ENCODE results near the gene RPS19BP1. TPM values are rescaled to one million over a fixed set of nuclear protein-coding genes. Genes with fewer than 3 reads are reported as not detected.

Gene RPS19BP1
- polyA plus RNA-seq, 1 of the 3 experiments (the other 2 are of a cell fraction): 97.2 TPM

GRCh38 chr22:39520226-39521105, 12.1 kb downstream of the RPS19BP1 start, which contains the start of gene ATF4 (continued):
- TF ChIP-seq YY1 (IDR thresholded peaks at IDR 0.05; ENCODE audit: low read depth) (peak; percentile 87), POLR2AphosphoS5 (IDR thresholded peaks at IDR 0.05; ENCODE audit: low read depth, low read length) (peak; percentile 94), ELF1 (IDR thresholded peaks at IDR 0.05) (peak; percentile 59)
- TF ChIP-seq, protein P1, sequence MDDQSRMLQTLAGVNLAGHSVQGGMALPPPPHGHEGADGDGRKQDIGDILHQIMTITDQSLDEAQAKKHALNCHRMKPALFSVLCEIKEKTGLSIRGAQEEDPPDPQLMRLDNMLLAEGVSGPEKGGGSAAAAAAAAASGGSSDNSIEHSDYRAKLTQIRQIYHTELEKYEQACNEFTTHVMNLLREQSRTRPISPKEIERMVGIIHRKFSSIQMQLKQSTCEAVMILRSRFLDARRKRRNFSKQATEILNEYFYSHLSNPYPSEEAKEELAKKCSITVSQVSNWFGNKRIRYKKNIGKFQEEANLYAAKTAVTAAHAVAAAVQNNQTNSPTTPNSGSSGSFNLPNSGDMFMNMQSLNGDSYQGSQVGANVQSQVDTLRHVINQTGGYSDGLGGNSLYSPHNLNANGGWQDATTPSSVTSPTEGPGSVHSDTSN (IDR thresholded peaks at IDR 0.05): peak; percentile 43
- TF ChIP-seq, protein P2, sequence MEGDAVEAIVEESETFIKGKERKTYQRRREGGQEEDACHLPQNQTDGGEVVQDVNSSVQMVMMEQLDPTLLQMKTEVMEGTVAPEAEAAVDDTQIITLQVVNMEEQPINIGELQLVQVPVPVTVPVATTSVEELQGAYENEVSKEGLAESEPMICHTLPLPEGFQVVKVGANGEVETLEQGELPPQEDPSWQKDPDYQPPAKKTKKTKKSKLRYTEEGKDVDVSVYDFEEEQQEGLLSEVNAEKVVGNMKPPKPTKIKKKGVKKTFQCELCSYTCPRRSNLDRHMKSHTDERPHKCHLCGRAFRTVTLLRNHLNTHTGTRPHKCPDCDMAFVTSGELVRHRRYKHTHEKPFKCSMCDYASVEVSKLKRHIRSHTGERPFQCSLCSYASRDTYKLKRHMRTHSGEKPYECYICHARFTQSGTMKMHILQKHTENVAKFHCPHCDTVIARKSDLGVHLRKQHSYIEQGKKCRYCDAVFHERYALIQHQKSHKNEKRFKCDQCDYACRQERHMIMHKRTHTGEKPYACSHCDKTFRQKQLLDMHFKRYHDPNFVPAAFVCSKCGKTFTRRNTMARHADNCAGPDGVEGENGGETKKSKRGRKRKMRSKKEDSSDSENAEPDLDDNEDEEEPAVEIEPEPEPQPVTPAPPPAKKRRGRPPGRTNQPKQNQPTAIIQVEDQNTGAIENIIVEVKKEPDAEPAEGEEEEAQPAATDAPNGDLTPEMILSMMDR (IDR thresholded peaks at IDR 0.05): no peak

DNA sequence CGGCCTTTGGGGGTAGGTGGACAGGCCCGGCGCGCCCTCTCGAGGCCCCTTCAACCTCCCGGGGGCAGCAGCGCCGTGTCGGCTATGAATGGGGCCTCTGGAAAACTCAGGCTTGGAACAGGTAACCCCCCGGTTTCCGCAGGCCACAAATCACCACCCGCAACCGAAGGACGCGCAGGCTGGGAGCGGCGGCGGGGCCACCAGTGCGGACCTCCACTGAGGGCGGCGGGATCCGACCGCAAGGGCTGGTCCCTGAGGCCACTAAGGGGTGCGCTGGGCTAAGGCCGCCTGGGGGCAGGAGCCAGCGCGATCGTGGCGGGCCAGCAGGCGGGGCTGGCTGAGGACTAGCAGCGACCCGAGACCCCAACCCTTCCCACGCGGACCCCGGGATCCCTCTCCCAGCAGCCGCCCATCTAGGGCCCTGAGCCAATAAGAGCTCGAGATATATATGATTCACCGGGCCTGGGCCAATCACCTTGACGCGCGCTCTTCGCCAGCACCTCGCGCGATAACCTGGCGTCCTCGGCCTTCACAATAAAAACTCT, 12.8 kb downstream of the RPS19BP1 start:
- Histone ChIP-seq H3K9me2 (no peaks in the 10 kb centered on the region), H3K9me3 (no peaks in the 10 kb centered on the region), H3K4me2 (peak overlapping the region; percentile 86), H3F3A (replicated peaks; ENCODE audit: insufficient read depth) (peaks cover 30% of the 10 kb centered on the region), H3K27me3 (ENCODE audit: insufficient read depth) (no peaks in the 10 kb centered on the region), H3K36me3 (replicated peaks in 1 of 2; ENCODE audit: control insufficient read depth in 1 of 2, insufficient read depth in 2 of 2, low read length in 1 of 2) (peaks cover 16 to 39% of the 10 kb centered on the region in 2 experiments), H3K4me1 (ENCODE audit: control insufficient read depth in 1 of 2, insufficient read depth in 2 of 2, low read depth in 1 of 2, low read length in 1 of 2) (peaks cover 8 to 21% of the 10 kb centered on the region in 2 experiments; a peak in 2 of 4 replicates), H3K9ac (peak overlapping the region; percentile 99), H3K27ac (ENCODE audit: low read depth in 2 of 2, low read length in 1 of 2) (peak overlapping the region; percentile 82 to 92), H3K79me2 (ENCODE audit: insufficient read depth) (peaks cover 47% of the 10 kb centered on the region), H2AFZ (ENCODE audit: low read depth) (peak overlapping the region; percentile 29; the same call in 1 of the 2 replicates), H4K20me1 (ENCODE audit: insufficient read depth) (peaks cover 39% of the 10 kb centered on the region), H3K4me3 (ENCODE audit: low read depth in 2 of 2, low read length in 1 of 2) (peak overlapping the region; percentile 70 to 76)
- DNase-seq: peak; percentile 91
- WGBS (ENCODE audit: low lambda C conversion rate): no CpG with 5 or more reads among the region's 47 CpGs
- ChIA-PET CTCF (interaction anchor here (0.7 to 1.9 kb wide), 3 partner anchors 9 to 120 kb away, joined by 3 to 7 read pairs (median 3); partner anchors contain the start of gene TAB1), POLR2A (interaction anchor here (0.5 to 1.7 kb wide), 9 partner anchors 9 to 201 kb away, joined by 3 to 14 read pairs (median 3); partner anchors contain the start of gene MIEF1)
- TF ChIP-seq, protein P2 (IDR thresholded peaks at IDR 0.05): peak; percentile 30; the same call in 1 of the 2 replicates
- TF ChIP-seq FOSL2 (IDR thresholded peaks at IDR 0.05; ENCODE audit: borderline replicate concordance, low read depth) (no peak), CHD2 (IDR thresholded peaks at IDR 0.05; ENCODE audit: low read length, partially characterized antibody) (peak; percentile 98), RAD21 (IDR thresholded peaks at IDR 0.05; ENCODE audit: low read length) (peak; percentile 17; the same call in 1 of the 2 replicates), RFX5 (IDR thresholded peaks at IDR 0.05; ENCODE audit: low read length) (peak; percentile 54; the same call in 1 of the 2 replicates), EP300 (IDR thresholded peaks at IDR 0.05; ENCODE audit: borderline replicate concordance in 1 of 2, low read depth in 1 of 2, low read length in 1 of 2) (no peak), ELF1 (IDR thresholded peaks at IDR 0.05) (no peak), MXI1 (IDR thresholded peaks at IDR 0.05; ENCODE audit: low read depth, low read length) (0 out of 2 replicates have a peak, but pooled peaks have one; percentile 35), YY1 (IDR thresholded peaks at IDR 0.05; ENCODE audit: low read depth) (no peak), SMC3 (IDR thresholded peaks at IDR 0.05; ENCODE audit: low read depth, low read length) (peak; percentile 15; the same call in 1 of the 2 replicates)
- TF ChIP-seq, protein P3, sequence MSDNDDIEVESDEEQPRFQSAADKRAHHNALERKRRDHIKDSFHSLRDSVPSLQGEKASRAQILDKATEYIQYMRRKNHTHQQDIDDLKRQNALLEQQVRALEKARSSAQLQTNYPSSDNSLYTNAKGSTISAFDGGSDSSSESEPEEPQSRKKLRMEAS (IDR thresholded peaks at IDR 0.05; ENCODE audit: low read depth): no peak
- TF ChIP-seq, protein P4, sequence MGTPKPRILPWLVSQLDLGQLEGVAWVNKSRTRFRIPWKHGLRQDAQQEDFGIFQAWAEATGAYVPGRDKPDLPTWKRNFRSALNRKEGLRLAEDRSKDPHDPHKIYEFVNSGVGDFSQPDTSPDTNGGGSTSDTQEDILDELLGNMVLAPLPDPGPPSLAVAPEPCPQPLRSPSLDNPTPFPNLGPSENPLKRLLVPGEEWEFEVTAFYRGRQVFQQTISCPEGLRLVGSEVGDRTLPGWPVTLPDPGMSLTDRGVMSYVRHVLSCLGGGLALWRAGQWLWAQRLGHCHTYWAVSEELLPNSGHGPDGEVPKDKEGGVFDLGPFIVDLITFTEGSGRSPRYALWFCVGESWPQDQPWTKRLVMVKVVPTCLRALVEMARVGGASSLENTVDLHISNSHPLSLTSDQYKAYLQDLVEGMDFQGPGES (IDR thresholded peaks at IDR 0.05; ENCODE audit: low read depth, low read length): 0 out of 2 replicates have a peak, but pooled peaks have one; percentile 27
- TF ChIP-seq, protein P5, sequence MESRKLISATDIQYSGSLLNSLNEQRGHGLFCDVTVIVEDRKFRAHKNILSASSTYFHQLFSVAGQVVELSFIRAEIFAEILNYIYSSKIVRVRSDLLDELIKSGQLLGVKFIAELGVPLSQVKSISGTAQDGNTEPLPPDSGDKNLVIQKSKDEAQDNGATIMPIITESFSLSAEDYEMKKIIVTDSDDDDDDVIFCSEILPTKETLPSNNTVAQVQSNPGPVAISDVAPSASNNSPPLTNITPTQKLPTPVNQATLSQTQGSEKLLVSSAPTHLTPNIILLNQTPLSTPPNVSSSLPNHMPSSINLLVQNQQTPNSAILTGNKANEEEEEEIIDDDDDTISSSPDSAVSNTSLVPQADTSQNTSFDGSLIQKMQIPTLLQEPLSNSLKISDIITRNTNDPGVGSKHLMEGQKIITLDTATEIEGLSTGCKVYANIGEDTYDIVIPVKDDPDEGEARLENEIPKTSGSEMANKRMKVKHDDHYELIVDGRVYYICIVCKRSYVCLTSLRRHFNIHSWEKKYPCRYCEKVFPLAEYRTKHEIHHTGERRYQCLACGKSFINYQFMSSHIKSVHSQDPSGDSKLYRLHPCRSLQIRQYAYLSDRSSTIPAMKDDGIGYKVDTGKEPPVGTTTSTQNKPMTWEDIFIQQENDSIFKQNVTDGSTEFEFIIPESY (IDR thresholded peaks at IDR 0.05; ENCODE audit: borderline replicate concordance, low read depth): peak; percentile 94

Data from SK-N-SH (cell line).